ENCODE results near the gene GBGT1.
A peak's percentile ranks its signal among the peaks of the same experiment; 100 is the strongest.

The GBGT1 gene

GRCh38 chr9:133160742-133161546 is 2.8 kb downstream of the GBGT1 start:
- no peak overlapping the region for H3K27ac Mint-ChIP-seq
- H3K4me3 Mint-ChIP-seq = no peak overlapping the region
- no peaks in the 10 kb centered on the region for H3K36me3 Mint-ChIP-seq
- no peaks in the 10 kb centered on the region for H3K27me3 Mint-ChIP-seq
- no peaks in the 10 kb centered on the region for H3K9me3 Mint-ChIP-seq
- peaks cover 8% of the 10 kb centered on the region for H3K4me1 Mint-ChIP-seq

GRCh38 chr9:133158695-133159094 is 5.0 kb downstream of the GBGT1 start:
- no peak overlapping the region for H3K27ac Mint-ChIP-seq
- H3K4me1 Mint-ChIP-seq = peaks cover 8% of the 10 kb centered on the region
- no peak overlapping the region for H3K4me3 Mint-ChIP-seq
- no peaks in the 10 kb centered on the region for H3K9me3 Mint-ChIP-seq
- H3K36me3 Mint-ChIP-seq = no peaks in the 10 kb centered on the region
- no peaks in the 10 kb centered on the region for H3K27me3 Mint-ChIP-seq

GRCh38 chr9:133155156-133155555 is 8.6 kb downstream of the GBGT1 start:
- Mint-ChIP-seq H3K27me3 (no peaks in the 10 kb centered on the region), H3K27ac (no peak overlapping the region), H3K9me3 (no peaks in the 10 kb centered on the region), H3K4me1 (no peaks in the 10 kb centered on the region), H3K36me3 (no peaks in the 10 kb centered on the region), H3K4me3 (no peak overlapping the region)

GRCh38 chr9:133154097-133154989 is 9.4 kb downstream of the GBGT1 start:
- Mint-ChIP-seq H3K27me3 (no peaks in the 10 kb centered on the region), H3K27ac (no peak overlapping the region), H3K9me3 (no peaks in the 10 kb centered on the region), H3K4me1 (no peaks in the 10 kb centered on the region), H3K36me3 (no peaks in the 10 kb centered on the region), H3K4me3 (no peak overlapping the region)

- Mint-ChIP-seq H3K27me3 (no peaks in the 10 kb centered on the region), H3K4me1 (no peaks in the 10 kb centered on the region), H3K27ac (no peak overlapping the region), H3K9me3 (no peaks in the 10 kb centered on the region), H3K4me3 (no peak overlapping the region), H3K36me3 (no peaks in the 10 kb centered on the region)
Measured at GRCh38 chr9:133153227-133154096, 10.3 kb downstream of the GBGT1 start.

GRCh38 chr9:133151601-133152525 is 11.9 kb downstream of the GBGT1 start:
- Mint-ChIP-seq H3K27me3 (no peaks in the 10 kb centered on the region), H3K4me1 (peaks cover 11% of the 10 kb centered on the region), H3K9me3 (no peaks in the 10 kb centered on the region), H3K4me3 (no peak overlapping the region), H3K27ac (peak overlapping the region; percentile 59), H3K36me3 (no peaks in the 10 kb centered on the region)

- Mint-ChIP-seq H3K27ac (peak overlapping the region; percentile 87), H3K9me3 (no peaks in the 10 kb centered on the region), H3K36me3 (no peaks in the 10 kb centered on the region), H3K4me1 (peaks cover 15% of the 10 kb centered on the region), H3K4me3 (no peak overlapping the region), H3K27me3 (no peaks in the 10 kb centered on the region)
Measured at GRCh38 chr9:133151041-133151440, 12.7 kb downstream of the GBGT1 start.

- Mint-ChIP-seq H3K27ac (peak overlapping the region; percentile 86), H3K27me3 (no peaks in the 10 kb centered on the region), H3K9me3 (no peaks in the 10 kb centered on the region), H3K4me1 (peaks cover 30% of the 10 kb centered on the region), H3K4me3 (peak overlapping the region; percentile 74), H3K36me3 (no peaks in the 10 kb centered on the region)
Measured at GRCh38 chr9:133149130-133150015, 14.3 kb downstream of the GBGT1 start.

GRCh38 chr9:133148199-133149129 is 15.2 kb downstream of the GBGT1 start:
- no peaks in the 10 kb centered on the region for H3K27me3 Mint-ChIP-seq
- peaks cover 37% of the 10 kb centered on the region for H3K4me1 Mint-ChIP-seq
- no peaks in the 10 kb centered on the region for H3K9me3 Mint-ChIP-seq
- H3K36me3 Mint-ChIP-seq = no peaks in the 10 kb centered on the region
- peak overlapping the region; percentile 92 for H3K27ac Mint-ChIP-seq
- peak overlapping the region; percentile 90 for H3K4me3 Mint-ChIP-seq

GRCh38 chr9:133147412-133148198 is 16.1 kb downstream of the GBGT1 start:
- peak overlapping the region; percentile 90 for H3K4me3 Mint-ChIP-seq
- H3K4me1 Mint-ChIP-seq = peaks cover 44% of the 10 kb centered on the region
- H3K27me3 Mint-ChIP-seq = no peaks in the 10 kb centered on the region
- H3K9me3 Mint-ChIP-seq = no peaks in the 10 kb centered on the region
- H3K36me3 Mint-ChIP-seq = no peaks in the 10 kb centered on the region
- H3K27ac Mint-ChIP-seq = peak overlapping the region; percentile 92

- Mint-ChIP-seq H3K9me3 (no peaks in the 10 kb centered on the region), H3K4me1 (peaks cover 51% of the 10 kb centered on the region), H3K4me3 (peak overlapping the region; percentile 90), H3K27ac (no peak overlapping the region), H3K36me3 (no peaks in the 10 kb centered on the region), H3K27me3 (no peaks in the 10 kb centered on the region)
Measured at GRCh38 chr9:133146746-133147411, 16.8 kb downstream of the GBGT1 start.
